Osteoblast (primary cell): ENCODE measurements around the gene CRY1. TPM values are rescaled to one million over a fixed set of nuclear protein-coding genes. Genes with fewer than 3 reads are reported as not detected.

Experiments
- DNase-seq: peaks from one replicate; pipeline ENCODE4 v3.0.0; 2011; ENCODE audit warnings: low spot score, mixed read lengths; ENCODE audit not compliant: insufficient read length; ENCODE audit errors: missing footprints
- H2AFZ ChIP-seq: 2 replicates; pipeline ENCODE4 v1.6.0; 2011; ENCODE audit warnings: mild to moderate bottlenecking, low read length
- H3K27ac ChIP-seq: 2 replicates; pipeline ENCODE4 v1.5.1; 2011; ENCODE audit warnings: mild to moderate bottlenecking, low read depth, low read length, moderate library complexity
- H3K27me3 ChIP-seq: 2 replicates; pipeline ENCODE4 v1.6.0; 2012; ENCODE audit warnings: mild to moderate bottlenecking, control low read depth, inconsistent platforms, low read length, moderate library complexity; ENCODE audit not compliant: insufficient read depth
- H3K36me3 ChIP-seq: 2 replicates; pipeline ENCODE4 v1.5.1; 2011; ENCODE audit warnings: mild to moderate bottlenecking, low read length, control low read depth, moderate library complexity; ENCODE audit not compliant: insufficient read depth
- H3K4me1 ChIP-seq: 2 replicates; pipeline ENCODE4 v1.5.1; 2011; ENCODE audit warnings: mild to moderate bottlenecking, low read length, control low read depth, moderate library complexity; ENCODE audit not compliant: insufficient read depth
- H3K4me2 ChIP-seq: 2 replicates; pipeline ENCODE4 v1.6.0; 2011; ENCODE audit warnings: mild to moderate bottlenecking, low read length; ENCODE audit not compliant: insufficient read depth
- H3K4me3 ChIP-seq: fragments of 200-600 bp; sonication (generic); 3 replicates; pipeline ENCODE4 v1.5.1; 2012; ENCODE audit warnings: mild to moderate bottlenecking, low read length, inconsistent platforms; ENCODE audit not compliant: insufficient read depth
- H3K79me2 ChIP-seq: 2 replicates; pipeline ENCODE4 v1.6.0; 2012; ENCODE audit warnings: mild to moderate bottlenecking, low read length, control low read depth, inconsistent platforms; ENCODE audit not compliant: insufficient read depth
- H3K9me3 ChIP-seq: 2 replicates; pipeline ENCODE4 v1.5.1; 2011; ENCODE audit warnings: low read depth, low read length, control low read depth
- H4K20me1 ChIP-seq: 2 replicates; pipeline ENCODE4 v1.6.0; 2012; ENCODE audit warnings: mild to moderate bottlenecking, low read length, control low read depth; ENCODE audit not compliant: insufficient read depth
- CTCF ChIP-seq: IDR thresholded peaks from 2 replicates; pipeline ENCODE4 v1.5.1; 2011; ENCODE audit warnings: mild to moderate bottlenecking, low read depth, low read length, moderate library complexity; ENCODE audit errors: extremely low read depth
- total RNA-seq: library from RNA; depleted of rRNA; stranded (reverse); fragments of >200 nt; gene quantifications from 2 replicates; pipeline ENCODE4 v1.2.3, GENCODE V29; 2012

Gene CRY1
- total RNA-seq, 1 donor: 18.1 TPM

- Histone ChIP-seq H3K36me3 (peaks cover 67% of the 10 kb centered on the region), H3K27ac (no peak overlapping the region), H3K4me1 (peaks cover 37% of the 10 kb centered on the region), H3K4me2 (no peak overlapping the region), H4K20me1 (peaks cover 89% of the 10 kb centered on the region), H3K27me3 (no peaks in the 10 kb centered on the region), H2AFZ (no peak overlapping the region), H3K9me3 (no peaks in the 10 kb centered on the region), H3K4me3 (no peak overlapping the region), H3K79me2 (peaks cover 97% of the 10 kb centered on the region)
- DNase-seq: no peak
- no peak for TF ChIP-seq CTCF
These were observed 131.1 kb downstream of the CRY1 start for GRCh38 chr12:106962286-106962685.

GRCh38 chr12:106960443-106960842 lies 132.9 kb downstream of the CRY1 start:
- Histone ChIP-seq H3K4me2 (peak overlapping the region; percentile 27), H4K20me1 (peaks cover 80% of the 10 kb centered on the region), H3K27me3 (no peaks in the 10 kb centered on the region), H3K9me3 (no peaks in the 10 kb centered on the region), H3K4me1 (peaks cover 37% of the 10 kb centered on the region), H2AFZ (no peak overlapping the region), H3K79me2 (peaks cover 93% of the 10 kb centered on the region), H3K36me3 (peaks cover 53% of the 10 kb centered on the region), H3K27ac (no peak overlapping the region), H3K4me3 (no peak overlapping the region)
- TF ChIP-seq CTCF: no peak
- no peak for DNase-seq

GRCh38 chr12:106957583-106957982 lies 135.8 kb downstream of the CRY1 start:
- H3K79me2 ChIP-seq: peaks cover 64% of the 10 kb centered on the region
- H3K36me3 ChIP-seq: peaks cover 30% of the 10 kb centered on the region
- peaks cover 54% of the 10 kb centered on the region for H4K20me1 ChIP-seq
- peak overlapping the region; percentile 98 for H3K27ac ChIP-seq
- no peak for DNase-seq
- H3K9me3 ChIP-seq: no peaks in the 10 kb centered on the region
- peak overlapping the region; percentile 82 for H3K4me2 ChIP-seq
- H2AFZ ChIP-seq: no peak overlapping the region
- no peaks in the 10 kb centered on the region for H3K27me3 ChIP-seq
- H3K4me1 ChIP-seq: peaks cover 50% of the 10 kb centered on the region
- TF ChIP-seq CTCF: no peak
- peak overlapping the region; percentile 97 for H3K4me3 ChIP-seq

- Histone ChIP-seq H3K79me2 (peaks cover 50% of the 10 kb centered on the region), H3K4me1 (peaks cover 43% of the 10 kb centered on the region), H3K4me3 (peak overlapping the region; percentile 97), H3K36me3 (peaks cover 22% of the 10 kb centered on the region), H3K27me3 (no peaks in the 10 kb centered on the region), H3K4me2 (peak overlapping the region; percentile 82), H3K9me3 (no peaks in the 10 kb centered on the region), H3K27ac (peak overlapping the region; percentile 98), H4K20me1 (peaks cover 41% of the 10 kb centered on the region), H2AFZ (no peak overlapping the region)
- peak; percentile 92 for DNase-seq
- no peak for TF ChIP-seq CTCF
These were observed 137.2 kb downstream of the CRY1 start for GRCh38 chr12:106956048-106956578.
